GM12878 (cell line): ENCODE measurements around the gene NTPCR. TPM values are rescaled to one million over a fixed set of nuclear protein-coding genes. Genes with fewer than 3 reads are reported as not detected.

Experiments
- ATAC-seq: fragments of 200-7000 bp; cut with Tn5 transposase; 3 replicates; pipeline ENCODE4 v1.9.1; 2020; ENCODE audit warnings: mild to moderate bottlenecking, moderate library complexity
- BruUV-seq: library from RNA; stranded (reverse); fragments of 400-500 nt; replicated peaks from 2 replicates; lab custom pipeline; 2021; lab: Mats Ljungman, UMichigan
- CTCF ChIA-PET: fragments of 300-600 bp; sonication (Branson Sonifier 250); formaldehyde crosslinking; extraction: SDS; loops from one replicate; lab custom pipeline; 2021; ENCODE audit warnings: inconsistent platforms; lab: Yijun Ruan, JAX
- POLR2A ChIA-PET: fragments of 350-600 bp; formaldehyde crosslinking; extraction: SDS; loops from one replicate; lab custom pipeline; 2021; ENCODE audit warnings: inconsistent platforms; lab: Charles Lee
- RAD21 ChIA-PET: fragments of 300-600 bp; sonication (Branson Sonifier 250); formaldehyde crosslinking; loops from one replicate; lab custom pipeline; 2023; ENCODE audit warnings: antibody characterized with exemption; ENCODE audit not compliant: unreplicated experiment; lab: Charles Lee
- SMC1A ChIA-PET: fragments of 300-600 bp; sonication (Branson Sonifier 250); formaldehyde crosslinking; loops from one replicate; lab custom pipeline; 2023; ENCODE audit not compliant: unreplicated experiment, uncharacterized antibody; lab: Charles Lee
- DNase-seq: peaks from one replicate; pipeline ENCODE4 v3.0.0-alpha.2; 2011; ENCODE audit warnings: low read depth, low spot score
- FAIRE-seq: peaks from 3 replicates; lab custom pipeline; 2011; peaks lifted over from hg19 to GRCh38; lab: Jason Lieb, UNC
- H2AFZ ChIP-seq: 2 replicates; pipeline ENCODE4 v1.6.0; 2011; ENCODE audit warnings: low read depth, low read length, control low read depth; ENCODE audit not compliant: control insufficient read depth
- H3K27ac ChIP-seq: 2 replicates; pipeline ENCODE4 v1.5.1; 2011; ENCODE audit warnings: control low read depth; ENCODE audit not compliant: control insufficient read depth, insufficient read depth
- H3K27me3 ChIP-seq, 2 experiments: replicated peaks in 1 of 2; 2 replicates each; pipeline versions ENCODE4 v1.6.0 to v1.6.1; 2011; ENCODE audit warnings: low read length in 1 of 2; ENCODE audit not compliant: control insufficient read depth in 2 of 2, insufficient read depth in 2 of 2
- H3K36me3 ChIP-seq, 2 experiments: 2 replicates each; pipeline ENCODE4 v1.5.1; 2011; ENCODE audit warnings: low read length in 1 of 2; ENCODE audit not compliant: control insufficient read depth in 2 of 2, insufficient read depth in 2 of 2
- H3K4me1 ChIP-seq: 2 replicates; pipeline ENCODE4 v1.6.1; 2011; ENCODE audit warnings: mild to moderate bottlenecking, low read length, moderate library complexity, mixed read lengths; ENCODE audit not compliant: control insufficient read depth, insufficient read depth
- H3K4me2 ChIP-seq: 2 replicates; pipeline ENCODE4 v1.6.0; 2011; ENCODE audit warnings: control low read depth; ENCODE audit not compliant: control insufficient read depth, insufficient read depth
- H3K4me3 ChIP-seq: fragments of 200-600 bp; sonication (generic); 2 replicates; pipeline ENCODE4 v1.5.1; 2016
- H3K79me2 ChIP-seq: 2 replicates; pipeline ENCODE4 v1.6.0; 2011; ENCODE audit warnings: low read length; ENCODE audit not compliant: control insufficient read depth, insufficient read depth
- H3K9ac ChIP-seq: 2 replicates; pipeline ENCODE4 v1.8.0; 2011; ENCODE audit warnings: low read length, control low read depth, mixed read lengths; ENCODE audit not compliant: control insufficient read depth, insufficient read depth
- H3K9me3 ChIP-seq: replicated peaks from 3 replicates; pipeline ENCODE4 v1.5.1; 2011; ENCODE audit warnings: mild to moderate bottlenecking, low read length; ENCODE audit not compliant: control insufficient read depth, insufficient read depth
- H4K20me1 ChIP-seq: 2 replicates; pipeline ENCODE4 v1.6.0; 2011; ENCODE audit not compliant: control insufficient read depth, insufficient read depth
- CEBPB ChIP-seq, 2 experiments: fragments of 150-350 bp in 1 of 2; IDR thresholded peaks; 2 replicates each; pipeline ENCODE4 v1.6.1; 2012 to 2014; ENCODE audit warnings: low read depth in 2 of 2, low read length in 2 of 2, borderline replicate concordance in 1 of 2, inconsistent platforms in 1 of 2
- CHD1 ChIP-seq: IDR thresholded peaks from 2 replicates; pipeline ENCODE4 v1.6.1; 2012; ENCODE audit warnings: low read depth, low read length, improper control_type of control experiment
- E2F4 ChIP-seq: IDR thresholded peaks from 2 replicates; pipeline ENCODE4 v1.6.1; 2012; ENCODE audit warnings: low read depth, low read length, improper control_type of control experiment
- ESRRA ChIP-seq: IDR thresholded peaks from 2 replicates; pipeline ENCODE4 v1.6.1; 2012; ENCODE audit warnings: mild to moderate bottlenecking, low read length, improper control_type of control experiment
- HDAC6 ChIP-seq: fragments of 200-600 bp; sonication (generic); IDR thresholded peaks from one replicate; pipeline ENCODE4 v1.8.0; 2017; ENCODE audit warnings: antibody characterized with exemption; ENCODE audit not compliant: unreplicated experiment
- HDGF ChIP-seq: fragments of 450-650 bp; IDR thresholded peaks from 2 replicates; pipeline ENCODE4 v1.6.1; 2016; ENCODE audit warnings: antibody characterized with exemption
- IKZF1 ChIP-seq: fragments of 450-650 bp; conservative IDR thresholded peaks from 2 replicates; pipeline ENCODE4 v1.6.1; 2017; ENCODE audit warnings: antibody characterized with exemption, mild to moderate bottlenecking
- MYC ChIP-seq: IDR thresholded peaks from 2 replicates; pipeline ENCODE4 v1.6.1; 2011; ENCODE audit warnings: mild to moderate bottlenecking, low read length, moderate library complexity, inconsistent platforms; ENCODE audit not compliant: insufficient read depth, insufficient replicate concordance, insufficient read length, severe bottlenecking
- NBN ChIP-seq: fragments of 450-650 bp; IDR thresholded peaks from 2 replicates; pipeline ENCODE4 v1.6.1; 2016
- REST ChIP-seq: IDR thresholded peaks from 2 replicates; pipeline ENCODE4 v1.6.1; 2012; ENCODE audit warnings: mild to moderate bottlenecking, low read depth, low read length
- TBL1XR1 ChIP-seq: IDR thresholded peaks from 2 replicates; pipeline ENCODE4 v1.6.1; 2012; ENCODE audit warnings: low read depth, low read length, improper control_type of control experiment
- USF2 ChIP-seq: IDR thresholded peaks from 2 replicates; pipeline ENCODE4 v1.6.1; 2011; ENCODE audit warnings: low read depth, low read length, improper control_type of control experiment, borderline replicate concordance
- ZNF217 ChIP-seq: fragments of 450-650 bp; IDR thresholded peaks from 2 replicates; pipeline ENCODE4 v1.6.1; 2017; ENCODE audit warnings: antibody characterized with exemption, mild to moderate bottlenecking
- WGBS: methylation state at CpG from one replicate; pipeline ENCODE4 v1.1.6; 2016; ENCODE audit warnings: low lambda C conversion rate; ENCODE audit not compliant: insufficient replicate concordance, insufficient coverage; ENCODE audit errors: missing lambda C conversion rate; 5-methylcytosine and 5-hydroxymethylcytosine counted together
- in situ Hi-C: fragments of 300-500 bp; cut with MboI; formaldehyde crosslinking; loops from 9 replicates; pipeline ENCODE4 v1.14.3; 2018; ENCODE audit warnings: mixed read lengths
- intact Hi-C: fragments of 100-400 bp; cut with micrococcal nuclease; formaldehyde crosslinking; loops from one replicate; pipeline ENCODE4 v1.14.2; 2022; ENCODE audit not compliant: unreplicated experiment
- polyA plus RNA-seq, 11 experiments: library from polyadenylated mRNA; depleted of rRNA in 4 of 11; unstranded in 6 of 11; stranded (reverse) in 5 of 11; fragments of >200 nt; fragmentation: Nextera tagmentation in 4 of 11; fragmentation: Illumina TruSeq in 1 of 11; extraction: Ambion mirVana in 4 of 11; extraction: Trizol in 1 of 11; gene quantifications; 1 replicate in 1 of 11; 2 replicates in 10 of 11; pipeline versions ENCODE4 v1.2.1 to v1.2.3, GENCODE V29; 2011 to 2016; ENCODE audit warnings: inconsistent platforms in 2 of 11, missing spikeins in 2 of 11, low read depth in 1 of 11
- total RNA-seq, 4 experiments: library from RNA; depleted of rRNA in 3 of 4; stranded (reverse); fragments of >200 nt in 3 of 4; fragmentation: Illumina TruSeq in 1 of 4; extraction: Trizol in 1 of 4; gene quantifications; 2 replicates each; pipeline versions ENCODE4 v1.2.1 to v1.2.3, GENCODE V29; 2013 to 2021

The NTPCR gene
- total and polyA plus RNA-seq, 10 of the 15 experiments (the other 5 are each of a cell fraction or from before 2014, with no cell fraction given): 25.4 to 109 (median 56.6) TPM

- no peak for TF ChIP-seq E2F4
- TF ChIP-seq USF2: no peak
- TF ChIP-seq HDAC6: no peak
- TF ChIP-seq IKZF1: no peak
- no peak for TF ChIP-seq ZNF217
- TF ChIP-seq NBN: no peak
- TF ChIP-seq CEBPB (IDR thresholded peaks at IDR 0.05; ENCODE audit: borderline replicate concordance in 1 of 2, low read depth in 2 of 2, low read length in 2 of 2): no peak
- no peak for TF ChIP-seq ESRRA
Measured at GRCh38 chr1:232984577-232985425, 34.4 kb downstream of the NTPCR start (continued).

DNA sequence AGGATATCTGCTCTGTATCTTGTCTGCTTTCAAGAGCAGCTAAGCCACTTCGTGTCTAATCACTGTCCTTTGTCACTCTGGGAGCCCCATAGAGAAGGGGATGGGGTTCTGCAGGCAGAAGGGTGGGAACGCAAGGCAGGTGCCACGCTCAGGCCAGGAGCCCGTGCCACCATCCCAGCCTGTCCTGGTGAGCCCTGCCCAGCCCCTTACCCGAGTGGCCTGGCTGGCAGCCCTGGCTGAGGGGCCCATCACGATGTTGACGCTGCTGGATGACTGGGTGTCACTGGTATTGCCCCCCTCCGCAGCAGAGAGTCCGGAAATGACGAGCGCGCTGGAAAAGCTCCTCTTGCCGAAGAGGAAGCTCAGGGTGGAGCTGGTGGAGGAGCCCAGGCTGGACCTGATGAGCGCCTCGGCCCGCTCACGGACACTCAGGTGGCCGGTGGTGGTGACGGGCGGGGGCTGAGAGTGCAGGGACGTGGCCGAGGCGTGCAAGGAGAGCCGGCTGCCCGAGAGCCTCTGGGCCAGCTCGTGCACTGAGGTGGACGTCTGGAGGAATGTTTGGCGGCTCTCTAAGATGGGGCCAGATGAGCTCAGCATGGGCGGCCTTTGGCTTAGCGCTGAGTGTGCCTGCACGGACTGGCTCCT is 35.6 kb downstream of the NTPCR start:
- SMC1A ChIA-PET: no interaction called here
- no peak overlapping the region for H3K4me2 ChIP-seq
- no peaks in the 10 kb centered on the region for H3K4me1 ChIP-seq
- POLR2A ChIA-PET: no interaction called here
- no TSS peak for BruUV-seq
- H3K27me3 ChIP-seq: no peaks in the 10 kb centered on the region
- no peak overlapping the region for H2AFZ ChIP-seq
- in situ Hi-C loops (no loop called here), intact Hi-C loops (no loop called here)
- DNase-seq (no peak), ATAC-seq (no peak), FAIRE-seq (no peak)
- RAD21 ChIA-PET: no interaction called here
- no peaks in the 10 kb centered on the region for H3K79me2 ChIP-seq
- CTCF ChIA-PET: no interaction called here
- 84% methylated on average over 31 of the region's 31 CpGs for WGBS
- H3K9me3 ChIP-seq: no peaks in the 10 kb centered on the region
- no peak overlapping the region for H3K4me3 ChIP-seq
- H3K9ac ChIP-seq: no peak overlapping the region
- H3K27ac ChIP-seq: no peak overlapping the region
- TF ChIP-seq REST: no peak
- no peak for TF ChIP-seq TBL1XR1
- TF ChIP-seq MYC: no peak
- no peak for TF ChIP-seq HDGF
- TF ChIP-seq CHD1: no peak
- no peaks in the 10 kb centered on the region; a peak in 1 of 4 replicates for H3K36me3 ChIP-seq
- H4K20me1 ChIP-seq: no peaks in the 10 kb centered on the region
